AG04449 (cell line): ENCODE results near the gene ZDHHC22.

Experiments
- CTCF ChIA-PET: fragments of 350-600 bp; formaldehyde crosslinking; extraction: SDS; loops from one replicate; lab custom pipeline; 2021; ENCODE audit warnings: antibody characterized with exemption; lab: Yijun Ruan, JAX
- POLR2A ChIA-PET: fragments of 400-600, 350-600 bp; formaldehyde crosslinking; extraction: SDS; loops from one replicate; lab custom pipeline; 2020; ENCODE audit warnings: antibody characterized with exemption, inconsistent platforms; lab: Yijun Ruan, JAX
- DNase-seq: peaks from one replicate; pipeline ENCODE4 v3.0.0-alpha.2; 2010; ENCODE audit warnings: low read depth, low spot score
- H3K4me3 ChIP-seq: 2 replicates; pipeline ENCODE4 v1.5.1; 2011; ENCODE audit warnings: low read depth, mild to moderate bottlenecking, control low read depth, low read length
- TF ChIP-seq, protein P1 (sequence below): IDR thresholded peaks from one replicate; pipeline ENCODE4 v1.5.1; 2011; ENCODE audit warnings: mild to moderate bottlenecking, moderate library complexity, low read length, control low read depth, inconsistent platforms; ENCODE audit not compliant: insufficient read depth; ENCODE audit errors: missing control alignments

ZDHHC22 gene

GRCh38 chr14:77120771-77121743, 20.5 kb downstream of the ZDHHC22 start:
- TF ChIP-seq, protein P1, sequence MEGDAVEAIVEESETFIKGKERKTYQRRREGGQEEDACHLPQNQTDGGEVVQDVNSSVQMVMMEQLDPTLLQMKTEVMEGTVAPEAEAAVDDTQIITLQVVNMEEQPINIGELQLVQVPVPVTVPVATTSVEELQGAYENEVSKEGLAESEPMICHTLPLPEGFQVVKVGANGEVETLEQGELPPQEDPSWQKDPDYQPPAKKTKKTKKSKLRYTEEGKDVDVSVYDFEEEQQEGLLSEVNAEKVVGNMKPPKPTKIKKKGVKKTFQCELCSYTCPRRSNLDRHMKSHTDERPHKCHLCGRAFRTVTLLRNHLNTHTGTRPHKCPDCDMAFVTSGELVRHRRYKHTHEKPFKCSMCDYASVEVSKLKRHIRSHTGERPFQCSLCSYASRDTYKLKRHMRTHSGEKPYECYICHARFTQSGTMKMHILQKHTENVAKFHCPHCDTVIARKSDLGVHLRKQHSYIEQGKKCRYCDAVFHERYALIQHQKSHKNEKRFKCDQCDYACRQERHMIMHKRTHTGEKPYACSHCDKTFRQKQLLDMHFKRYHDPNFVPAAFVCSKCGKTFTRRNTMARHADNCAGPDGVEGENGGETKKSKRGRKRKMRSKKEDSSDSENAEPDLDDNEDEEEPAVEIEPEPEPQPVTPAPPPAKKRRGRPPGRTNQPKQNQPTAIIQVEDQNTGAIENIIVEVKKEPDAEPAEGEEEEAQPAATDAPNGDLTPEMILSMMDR = no peak
- ChIA-PET CTCF (interaction anchor here (0.6 to 7.6 kb wide), 2 partner anchors 198 to 247 kb away, joined by 3 to 72 read pairs; no protein-coding TSS in a partner anchor), POLR2A (no interaction called here)
- DNase-seq = no peak
- H3K4me3 ChIP-seq = no peak overlapping the region

- ChIA-PET CTCF (interaction anchor here (7.6 kb wide), 1 partner anchor 246 kb away, joined by 72 read pairs; no protein-coding TSS in a partner anchor), POLR2A (no interaction called here)
- TF ChIP-seq, protein P1 = no peak
- no peak overlapping the region for H3K4me3 ChIP-seq
- no peak for DNase-seq
These were observed 21.7 kb downstream of the ZDHHC22 start for GRCh38 chr14:77119851-77120250.

DNA sequence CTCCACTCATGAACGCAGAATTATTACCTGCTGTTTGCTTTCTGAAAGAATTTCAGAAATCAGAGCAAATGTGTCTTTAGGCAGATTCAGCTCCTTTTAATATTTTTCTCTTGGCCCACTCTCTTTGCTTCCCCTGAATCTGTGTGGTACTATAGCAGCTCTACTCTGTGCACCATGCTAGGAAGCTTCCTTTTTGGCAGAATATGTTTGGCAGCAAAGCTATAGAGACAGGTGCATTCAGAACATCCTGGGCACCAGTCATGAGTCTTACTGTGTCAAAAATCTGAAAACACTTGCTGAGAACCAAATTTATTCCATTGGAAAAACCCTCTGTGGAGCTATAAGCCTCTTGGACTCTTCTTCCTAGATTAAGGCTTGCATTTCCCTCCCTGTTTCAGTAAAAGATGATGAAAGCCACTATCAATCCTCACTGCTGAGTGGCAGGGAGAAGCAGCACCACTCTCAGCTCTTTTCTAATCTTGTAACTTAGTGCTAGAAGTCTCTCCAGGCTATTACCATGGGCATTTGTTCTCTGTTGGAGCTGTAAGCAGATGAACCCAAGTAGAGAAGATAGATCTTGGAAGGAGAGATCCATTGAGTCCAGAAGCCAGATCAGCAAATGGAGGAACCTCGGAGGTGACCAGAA, 25.3 kb downstream of the ZDHHC22 start:
- TF ChIP-seq, protein P1 = no peak
- ChIA-PET POLR2A (no interaction called here), CTCF (interaction anchor here (0.8 to 3.8 kb wide), 7 partner anchors 8 to 345 kb away, joined by 3 to 24 read pairs (median 4); no protein-coding TSS in a partner anchor)
- no peak for DNase-seq
- no peak overlapping the region for H3K4me3 ChIP-seq

GRCh38 chr14:77114609-77115008, 27.0 kb downstream of the ZDHHC22 start:
- ChIA-PET CTCF (interaction anchor here (0.8 to 3.8 kb wide), 7 partner anchors 8 to 242 kb away, joined by 3 to 24 read pairs (median 6); no protein-coding TSS in a partner anchor), POLR2A (no interaction called here)
- no peak for DNase-seq
- no peak overlapping the region for H3K4me3 ChIP-seq
- TF ChIP-seq, protein P1 = no peak

- ChIA-PET CTCF (interaction anchor here (0.9 to 3.8 kb wide), 9 partner anchors 9 to 241 kb away, joined by 3 to 24 read pairs (median 4); no protein-coding TSS in a partner anchor), POLR2A (no interaction called here)
- H3K4me3 ChIP-seq = no peak overlapping the region
- DNase-seq = no peak
- TF ChIP-seq, protein P1 = no peak
These were observed 27.9 kb downstream of the ZDHHC22 start for GRCh38 chr14:77113644-77114043.
